NB4 (cell line): ENCODE data around the gene DLX3.

Experiments
- DNase-seq: peaks from one replicate; pipeline ENCODE4 v3.0.0; 2010; ENCODE audit warnings: low read depth
- H3K4me3 ChIP-seq: one replicate; pipeline ENCODE4 v1.5.1; 2011; ENCODE audit warnings: mild to moderate bottlenecking, low read depth, low read length, moderate library complexity
- MYC ChIP-seq: IDR thresholded peaks from 2 replicates; pipeline ENCODE4 v1.6.1; 2011; ENCODE audit warnings: low read depth, low read length
- POLR2A ChIP-seq: IDR thresholded peaks from 2 replicates; pipeline ENCODE4 v1.6.1; 2011; ENCODE audit warnings: mild to moderate bottlenecking; ENCODE audit not compliant: insufficient read length; ENCODE audit errors: extremely low read depth
- TF ChIP-seq, protein P1 (sequence below): IDR thresholded peaks from 2 replicates; pipeline ENCODE4 v1.6.1; 2011; ENCODE audit warnings: low read depth, low read length
- TF ChIP-seq, protein P2 (sequence below): IDR thresholded peaks from one replicate; pipeline ENCODE4 v1.5.1; 2012; ENCODE audit warnings: low read depth, low read length

The DLX3 gene

DNA sequence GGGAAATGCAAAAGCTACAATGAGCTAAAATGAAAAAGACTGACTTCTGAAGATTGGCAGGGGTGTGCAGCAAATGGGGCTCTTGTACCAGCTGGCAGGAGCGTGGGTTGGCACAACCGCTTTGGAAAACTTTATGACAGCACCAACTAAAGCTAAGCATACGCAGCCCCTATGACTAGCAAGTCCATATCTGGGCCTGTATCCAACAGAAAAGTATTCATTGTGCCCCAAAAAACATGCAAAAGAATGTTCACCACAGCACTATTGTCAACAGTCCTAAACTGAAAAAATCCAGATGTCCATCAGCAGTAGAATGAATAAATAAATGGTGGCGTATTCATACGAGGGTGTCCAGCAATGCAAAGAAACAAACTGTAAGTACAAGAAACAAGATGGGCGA is 38.3 kb upstream of the DLX3 start:
- no peak for DNase-seq
- TF ChIP-seq, protein P1, sequence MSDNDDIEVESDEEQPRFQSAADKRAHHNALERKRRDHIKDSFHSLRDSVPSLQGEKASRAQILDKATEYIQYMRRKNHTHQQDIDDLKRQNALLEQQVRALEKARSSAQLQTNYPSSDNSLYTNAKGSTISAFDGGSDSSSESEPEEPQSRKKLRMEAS, result no peak
- TF ChIP-seq MYC (no peak), POLR2A (no peak)
- TF ChIP-seq, protein P2, sequence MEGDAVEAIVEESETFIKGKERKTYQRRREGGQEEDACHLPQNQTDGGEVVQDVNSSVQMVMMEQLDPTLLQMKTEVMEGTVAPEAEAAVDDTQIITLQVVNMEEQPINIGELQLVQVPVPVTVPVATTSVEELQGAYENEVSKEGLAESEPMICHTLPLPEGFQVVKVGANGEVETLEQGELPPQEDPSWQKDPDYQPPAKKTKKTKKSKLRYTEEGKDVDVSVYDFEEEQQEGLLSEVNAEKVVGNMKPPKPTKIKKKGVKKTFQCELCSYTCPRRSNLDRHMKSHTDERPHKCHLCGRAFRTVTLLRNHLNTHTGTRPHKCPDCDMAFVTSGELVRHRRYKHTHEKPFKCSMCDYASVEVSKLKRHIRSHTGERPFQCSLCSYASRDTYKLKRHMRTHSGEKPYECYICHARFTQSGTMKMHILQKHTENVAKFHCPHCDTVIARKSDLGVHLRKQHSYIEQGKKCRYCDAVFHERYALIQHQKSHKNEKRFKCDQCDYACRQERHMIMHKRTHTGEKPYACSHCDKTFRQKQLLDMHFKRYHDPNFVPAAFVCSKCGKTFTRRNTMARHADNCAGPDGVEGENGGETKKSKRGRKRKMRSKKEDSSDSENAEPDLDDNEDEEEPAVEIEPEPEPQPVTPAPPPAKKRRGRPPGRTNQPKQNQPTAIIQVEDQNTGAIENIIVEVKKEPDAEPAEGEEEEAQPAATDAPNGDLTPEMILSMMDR, result no peak
- no peak overlapping the region for H3K4me3 ChIP-seq

DNA sequence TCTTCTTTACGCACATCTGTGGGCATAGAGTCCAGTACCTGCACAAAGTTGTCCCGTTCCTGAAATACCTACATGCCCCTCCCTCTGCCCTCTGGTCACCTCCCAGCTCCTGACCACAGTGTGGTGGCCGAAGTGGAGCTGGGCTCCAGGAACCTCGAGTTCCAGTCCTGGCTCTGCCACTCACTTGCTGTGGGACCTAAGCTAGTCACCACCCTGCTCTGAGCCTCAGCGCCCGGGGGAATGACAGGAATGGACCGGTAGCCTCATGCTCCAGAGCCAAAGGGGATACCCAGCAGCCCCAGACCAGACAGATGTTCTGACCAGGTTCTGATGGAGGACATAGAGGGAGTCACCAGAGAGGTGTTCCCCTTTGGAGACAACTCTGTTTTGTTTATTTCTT is 34.2 kb upstream of the DLX3 start:
- no peak for TF ChIP-seq MYC
- TF ChIP-seq, protein P2, result no peak
- TF ChIP-seq, protein P1, result no peak
- no peak for TF ChIP-seq POLR2A
- no peak overlapping the region for H3K4me3 ChIP-seq
- DNase-seq, result no peak

- H3K4me3 ChIP-seq, result no peak overlapping the region
- TF ChIP-seq POLR2A (no peak), MYC (no peak)
- TF ChIP-seq, protein P1, result no peak
- no peak for DNase-seq
These were observed 33.7 kb upstream of the DLX3 start for GRCh38 chr17:50028736-50029120.

GRCh38 chr17:50027881-50028735 is 33.1 kb upstream of the DLX3 start:
- no peak for DNase-seq
- H3K4me3 ChIP-seq, result no peak overlapping the region
- TF ChIP-seq POLR2A (no peak), MYC (no peak)
- TF ChIP-seq, protein P2, result no peak
- TF ChIP-seq, protein P1, result no peak

- no peak overlapping the region for H3K4me3 ChIP-seq
- TF ChIP-seq, protein P1, result 0 out of 2 replicates have a peak, but pooled peaks have one; percentile 16
- TF ChIP-seq MYC (no peak), POLR2A (no peak)
- DNase-seq, result peak; percentile 81
These were observed 32.3 kb upstream of the DLX3 start for GRCh38 chr17:50027172-50027880.

- DNase-seq, result peak; percentile 72
- TF ChIP-seq, protein P2, result peak; percentile 86
- TF ChIP-seq POLR2A, result no peak
- no peak overlapping the region for H3K4me3 ChIP-seq
These were observed 31.8 kb upstream of the DLX3 start for GRCh38 chr17:50026837-50027171.
